Lower lobe of right lung (tissue), 2 donors: ENCODE data around the gene PTGR3. TPM values are rescaled to one million over a fixed set of nuclear protein-coding genes. Genes with fewer than 3 reads are reported as not detected.

Experiments
- ATAC-seq, 2 donors: fragments of 200-7000 bp; cut with Tn5 transposase; one replicate each; pipeline ENCODE4 v1.9.1; 2020 to 2022; ENCODE audit warnings: mild to moderate bottlenecking in 2 of 2, moderate library complexity in 2 of 2
- DNase-seq: peaks from one replicate; pipeline ENCODE4 v3.0.0-alpha.2; 2020
- H3K27ac ChIP-seq: fragments of 200-600 bp; one replicate; pipeline ENCODE4 v1.8.0; 2022
- H3K27me3 ChIP-seq: fragments of 200-600 bp; one replicate; pipeline ENCODE4 v1.8.0; 2022; ENCODE audit warnings: low read depth
- H3K36me3 ChIP-seq: fragments of 200-600 bp; one replicate; pipeline ENCODE4 v1.8.0; 2022; ENCODE audit warnings: mild to moderate bottlenecking
- H3K4me1 ChIP-seq: fragments of 200-600 bp; one replicate; pipeline ENCODE4 v1.8.0; 2022
- H3K4me3 ChIP-seq: fragments of 200-600 bp; one replicate; pipeline ENCODE4 v1.8.0; 2022; ENCODE audit warnings: mild to moderate bottlenecking
- H3K9me3 ChIP-seq: fragments of 200-600 bp; one replicate; pipeline ENCODE4 v1.8.0; 2022
- CTCF ChIP-seq: fragments of 200-600 bp; IDR thresholded peaks from one replicate; pipeline ENCODE4 v1.8.0; 2022; ENCODE audit warnings: antibody characterized with exemption, mild to moderate bottlenecking
- intact Hi-C: fragments of 100-400 bp; cut with DNase I; formaldehyde crosslinking; loops from one replicate; pipeline ENCODE4 v1.11.0; 2022
- total RNA-seq: library from RNA; stranded (reverse); fragmentation: NEBNext Ultra II Directional; extraction: Animal tissue kit (Norgen Biotek cat#: 25700); gene quantifications from one replicate; pipeline ENCODE4 v1.2.1, GENCODE V29; 2021
- donor health status: DM: no; HTN: yes; CAD: no; lungs with severe emphysema.

PTGR3 gene
- total RNA-seq, 1 donor from 2014 or later: 37.3 TPM

- Histone ChIP-seq H3K9me3 (no peaks in the 10 kb centered on the region), H3K27ac (no peak overlapping the region), H3K27me3 (no peaks in the 10 kb centered on the region), H3K4me1 (peaks cover 11% of the 10 kb centered on the region), H3K36me3 (no peaks in the 10 kb centered on the region), H3K4me3 (no peak overlapping the region)
- intact Hi-C loops: no loop called here
- TF ChIP-seq CTCF: no peak
- DNase-seq: no peak
- ATAC-seq: no peak
Measured at GRCh38 chr18:75235896-75236295, 27.0 kb upstream of the PTGR3 start.

GRCh38 chr18:75234901-75235300, 26.0 kb upstream of the PTGR3 start:
- ATAC-seq (no peak), DNase-seq (no peak)
- Histone ChIP-seq H3K27ac (no peak overlapping the region), H3K36me3 (no peaks in the 10 kb centered on the region), H3K4me1 (peaks cover 16% of the 10 kb centered on the region), H3K4me3 (no peak overlapping the region), H3K9me3 (no peaks in the 10 kb centered on the region), H3K27me3 (no peaks in the 10 kb centered on the region)
- no peak for TF ChIP-seq CTCF
- intact Hi-C loops: no loop called here

- intact Hi-C loops: no loop called here
- TF ChIP-seq CTCF: no peak
- Histone ChIP-seq H3K27ac (no peak overlapping the region), H3K27me3 (no peaks in the 10 kb centered on the region), H3K9me3 (no peaks in the 10 kb centered on the region), H3K4me1 (peaks cover 39% of the 10 kb centered on the region), H3K36me3 (no peaks in the 10 kb centered on the region), H3K4me3 (no peak overlapping the region)
- ATAC-seq (no peak), DNase-seq (no peak)
Measured at GRCh38 chr18:75231053-75231406, 22.1 kb upstream of the PTGR3 start.

- peaks cover 39% of the 10 kb centered on the region for H3K4me1 ChIP-seq
- ATAC-seq: no peak
- H3K27me3 ChIP-seq: no peaks in the 10 kb centered on the region
- H3K9me3 ChIP-seq: no peaks in the 10 kb centered on the region
- no peak for DNase-seq
- no peaks in the 10 kb centered on the region for H3K36me3 ChIP-seq
- TF ChIP-seq CTCF: no peak
- no peak overlapping the region for H3K27ac ChIP-seq
- intact Hi-C loops: no loop called here
- H3K4me3 ChIP-seq: no peak overlapping the region
Measured at GRCh38 chr18:75230163-75231052, 21.5 kb upstream of the PTGR3 start.

- Histone ChIP-seq H3K4me1 (peaks cover 39% of the 10 kb centered on the region), H3K36me3 (no peaks in the 10 kb centered on the region), H3K27ac (no peak overlapping the region), H3K9me3 (no peaks in the 10 kb centered on the region), H3K27me3 (no peaks in the 10 kb centered on the region), H3K4me3 (no peak overlapping the region)
- no peak for TF ChIP-seq CTCF
- no peak for DNase-seq
- intact Hi-C loops: no loop called here
- no peak for ATAC-seq
Measured at GRCh38 chr18:75229437-75229836, 20.5 kb upstream of the PTGR3 start.
